HG03139 (cell line): Measurements from ENCODE around the gene PLA2G4B.

Experiments
- ATAC-seq: cut with Tn5 transposase; IDR thresholded peaks from one replicate; pipeline ENCODE4 v1.9.1; 2021; ENCODE audit not compliant: unreplicated experiment

Gene PLA2G4B

DNA sequence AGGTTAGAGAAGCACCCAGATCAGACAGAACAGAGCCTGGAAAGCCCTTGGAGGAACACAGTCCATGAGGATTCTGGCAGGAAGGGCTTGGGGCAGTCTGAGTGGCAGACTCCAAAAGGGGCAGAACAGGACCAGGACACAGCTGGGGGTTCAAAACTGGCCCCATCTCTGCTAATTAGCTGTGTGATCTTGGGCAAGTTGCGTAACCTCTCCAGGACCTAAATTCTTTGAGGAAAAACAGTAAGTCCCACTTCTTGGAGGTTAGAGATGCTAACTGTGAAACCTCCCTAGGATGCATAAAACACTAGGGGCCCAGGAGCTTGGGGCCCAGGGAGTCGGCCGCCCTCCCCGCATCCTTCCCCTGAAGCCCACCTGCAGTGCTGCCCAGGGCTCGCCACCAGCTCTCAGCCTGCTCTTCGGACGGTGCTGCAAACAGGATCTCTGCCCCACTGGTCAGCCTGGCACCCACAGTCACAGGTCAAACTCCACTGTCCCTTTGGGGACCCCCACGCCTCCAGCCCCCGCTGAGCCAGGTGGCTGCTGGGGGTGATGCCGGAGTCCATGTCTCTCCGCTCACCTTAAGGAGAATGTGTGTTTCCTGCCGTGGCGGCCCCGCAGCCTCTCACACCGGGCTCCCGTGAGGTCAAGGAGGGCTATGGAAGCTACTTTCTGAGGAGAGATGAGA is 12.0 kb downstream of the PLA2G4B start:
- no peak for ATAC-seq

DNA sequence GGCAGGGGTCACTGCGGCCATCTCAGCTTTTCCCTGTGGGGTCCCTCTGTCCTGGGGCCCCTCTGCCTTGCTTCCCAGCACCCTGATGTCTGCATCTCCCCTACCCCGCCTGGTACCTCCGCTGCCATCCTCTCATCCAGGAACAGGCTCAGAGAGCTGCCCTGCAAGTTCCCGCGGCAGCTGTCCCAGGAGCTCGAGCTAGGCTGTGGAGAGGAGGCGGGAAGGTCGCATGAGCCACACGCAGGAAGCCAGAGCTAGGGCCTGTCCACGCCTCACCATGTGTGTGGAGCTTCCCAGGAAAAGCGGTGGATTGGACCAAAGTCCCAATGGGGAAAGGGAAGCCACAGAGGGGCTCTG is 12.5 kb downstream of the PLA2G4B start:
- no peak for ATAC-seq

DNA sequence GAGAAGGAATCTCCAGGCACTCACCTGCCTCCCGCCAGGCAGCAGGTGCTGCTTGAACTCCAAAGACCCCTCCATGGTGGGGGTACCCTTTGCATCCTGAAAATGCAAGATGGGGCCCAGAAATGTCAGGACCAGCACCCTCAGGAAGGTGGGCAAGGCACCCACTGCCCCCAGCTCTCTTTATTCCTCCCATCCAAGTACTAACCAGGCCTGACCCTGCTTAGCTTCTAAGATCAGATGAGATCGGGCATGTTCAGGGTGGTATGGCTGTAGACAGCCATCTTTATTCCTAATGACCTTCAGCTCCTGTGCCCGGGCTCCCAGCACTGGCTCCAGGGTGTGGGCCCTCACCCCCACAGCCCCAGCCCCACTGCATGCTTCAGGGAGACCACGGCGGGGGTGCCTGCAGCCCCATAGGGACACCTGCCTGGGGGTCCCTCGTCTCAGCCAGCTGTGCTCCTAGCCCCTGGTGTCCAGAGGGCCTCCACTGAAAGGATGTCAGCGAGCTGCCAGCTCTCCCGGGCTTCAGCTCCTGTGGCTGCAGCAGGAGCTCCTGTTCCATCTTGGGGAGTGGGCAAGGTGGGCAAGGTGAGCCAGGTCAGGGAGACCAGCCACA is 13.2 kb downstream of the PLA2G4B start:
- no peak for ATAC-seq

GRCh38 chr15:41852736-41853590 is 14.3 kb downstream of the PLA2G4B start:
- no peak for ATAC-seq

DNA sequence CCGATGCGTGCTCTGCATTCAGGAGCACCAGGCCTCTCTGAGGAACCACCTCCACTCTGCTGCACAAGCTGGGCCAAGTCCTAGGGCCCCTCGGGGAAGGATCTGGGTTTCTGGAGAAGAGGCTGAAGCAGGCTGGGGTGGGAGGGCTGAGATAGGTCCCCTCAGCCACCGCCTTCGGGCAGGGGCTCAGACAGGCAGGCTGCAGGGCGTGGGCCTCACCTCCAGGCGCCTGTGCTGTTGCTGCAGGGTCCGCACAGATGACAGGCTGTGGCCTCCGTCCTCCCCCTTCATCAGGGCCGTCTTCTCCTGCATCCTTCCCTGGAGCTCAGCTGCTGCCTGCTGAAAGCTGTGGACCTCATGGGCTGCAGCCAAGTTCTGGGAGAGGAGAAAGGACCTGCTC is 15.2 kb downstream of the PLA2G4B start:
- ATAC-seq, result no peak

DNA sequence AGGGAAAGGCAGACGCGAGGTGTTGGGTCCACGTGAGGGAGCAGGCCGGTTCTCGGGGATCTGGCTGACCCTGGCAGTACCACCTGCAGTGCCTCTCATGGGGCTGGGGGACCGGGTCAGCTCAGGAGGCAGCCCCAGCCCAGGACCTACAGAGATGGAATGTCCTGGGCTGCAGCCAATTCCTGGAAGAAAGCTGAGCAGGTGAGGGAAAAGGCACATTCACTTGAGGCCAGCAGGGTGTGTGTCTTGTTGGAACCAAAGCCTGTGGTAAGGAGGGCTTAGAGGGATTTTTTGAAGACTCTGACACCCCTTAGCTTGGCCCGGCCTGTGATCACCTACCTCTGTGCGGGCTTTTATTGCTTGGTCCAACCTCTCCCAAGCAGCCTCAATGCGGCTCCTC is 15.8 kb downstream of the PLA2G4B start:
- ATAC-seq, result no peak

DNA sequence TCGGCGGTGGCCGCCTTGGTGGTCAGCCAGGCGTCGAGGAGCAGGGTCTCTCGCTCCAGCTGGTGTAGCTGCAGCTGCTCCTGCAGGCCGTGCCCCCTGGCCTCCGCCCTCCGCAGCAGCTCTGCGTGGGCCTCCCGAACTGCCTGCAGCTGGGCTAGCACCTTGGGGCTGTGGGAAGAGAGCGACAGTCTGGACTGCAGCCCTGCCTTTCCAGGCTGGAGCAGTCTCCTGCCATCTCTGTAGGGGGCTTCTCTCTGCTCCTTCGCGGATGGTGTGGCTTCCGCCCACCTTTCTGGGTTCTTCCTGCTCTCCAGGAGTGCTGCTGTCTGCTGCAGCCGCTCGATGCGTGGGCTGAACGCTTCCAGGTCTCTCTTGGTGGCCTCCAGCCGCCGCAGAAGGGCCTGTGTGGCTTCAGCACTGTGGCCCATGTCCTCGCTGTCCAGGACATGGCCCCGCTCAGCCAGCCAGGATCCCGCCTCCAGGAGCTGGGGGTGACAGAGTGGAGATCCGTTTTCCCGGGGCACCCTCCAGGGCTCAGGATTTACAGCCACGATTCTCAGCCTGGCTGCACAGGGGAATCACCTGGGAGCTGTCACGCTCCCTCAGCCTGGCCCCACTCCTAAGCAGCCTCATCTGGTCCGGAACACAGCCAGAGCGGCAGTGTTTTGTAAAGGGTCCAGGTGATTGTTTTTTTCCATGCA is 16.8 kb downstream of the PLA2G4B start:
- no peak for ATAC-seq

DNA sequence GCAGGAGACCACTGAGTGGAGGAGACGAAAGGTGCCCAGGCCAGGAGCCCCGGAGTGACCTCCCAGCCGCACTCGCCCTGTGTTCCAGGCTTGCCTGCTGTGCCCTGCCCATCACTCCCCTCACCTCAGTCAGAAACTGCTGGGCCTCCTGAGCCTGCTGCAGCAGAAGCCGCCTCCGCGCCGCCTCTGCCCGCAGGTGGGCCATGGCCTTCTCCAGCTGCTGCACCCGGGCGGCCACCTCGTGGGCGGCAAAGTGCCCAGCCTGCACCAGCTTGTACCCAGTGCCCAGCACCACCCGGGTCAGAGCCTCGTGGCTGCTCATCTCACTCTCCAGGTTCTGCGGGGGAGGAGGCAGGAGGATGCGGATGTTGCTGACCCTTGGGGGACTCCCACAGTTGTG is 17.6 kb downstream of the PLA2G4B start:
- ATAC-seq, result no peak

DNA sequence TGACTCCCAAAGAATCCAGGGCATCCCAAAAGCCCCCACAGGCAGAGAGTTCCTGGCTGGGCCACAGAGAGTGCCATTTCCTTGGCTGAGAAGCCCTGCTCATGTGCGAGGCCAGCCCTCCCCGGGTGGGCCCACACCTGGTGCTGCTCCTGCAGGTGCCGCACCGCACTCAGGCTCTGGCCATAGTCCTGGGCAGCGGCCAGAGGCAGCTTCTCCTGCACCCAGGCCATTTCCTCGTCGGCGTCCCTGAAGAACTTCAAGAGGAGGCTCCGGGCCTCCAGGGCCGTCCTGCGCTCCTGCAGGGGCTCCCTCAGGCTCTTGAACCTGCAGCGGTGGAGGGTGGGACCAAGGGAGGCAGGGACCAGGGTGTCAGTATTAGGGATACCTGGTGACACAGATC is 18.1 kb downstream of the PLA2G4B start:
- ATAC-seq, result no peak

DNA sequence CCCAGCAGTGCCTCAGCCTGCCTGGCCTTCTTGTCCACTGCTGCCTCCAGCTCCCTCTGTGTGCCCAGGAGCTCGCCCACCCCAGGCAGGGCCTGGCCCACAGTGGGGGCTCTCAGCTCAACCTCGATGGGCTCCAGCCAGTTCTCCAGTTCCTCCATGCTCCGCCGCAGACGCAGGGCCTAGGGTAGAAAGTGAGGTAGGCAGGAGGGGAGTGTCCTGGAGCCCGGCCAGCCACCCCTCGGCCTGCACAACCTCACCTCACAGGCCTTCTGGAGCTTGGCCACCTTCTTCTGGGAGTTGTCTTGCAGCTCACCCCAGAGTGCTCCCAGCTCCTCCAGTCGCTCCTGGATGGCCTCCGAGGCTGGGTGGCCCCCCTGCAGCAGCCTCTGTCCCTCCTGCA is 18.7 kb downstream of the PLA2G4B start:
- ATAC-seq, result no peak

DNA sequence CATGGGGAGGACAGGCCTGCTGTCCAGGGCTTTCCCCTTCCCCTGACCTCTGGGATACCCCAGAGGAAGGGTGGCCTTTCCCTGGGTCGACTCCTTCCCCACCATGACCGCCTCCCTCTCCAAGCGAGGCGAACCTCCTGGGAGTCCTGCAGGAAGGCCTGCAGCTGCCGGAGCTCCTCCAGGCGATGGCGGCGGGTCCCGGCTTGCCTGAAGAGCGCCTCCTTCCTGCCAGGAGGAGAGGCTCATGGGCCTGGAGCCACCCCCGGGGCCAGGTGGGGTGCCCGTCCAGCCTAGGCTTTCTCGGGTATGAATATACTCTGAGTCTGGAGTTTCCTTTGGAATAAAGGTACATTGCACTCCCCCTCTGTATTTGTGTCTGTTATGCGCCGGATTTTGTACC is 20.1 kb downstream of the PLA2G4B start:
- ATAC-seq, result no peak

DNA sequence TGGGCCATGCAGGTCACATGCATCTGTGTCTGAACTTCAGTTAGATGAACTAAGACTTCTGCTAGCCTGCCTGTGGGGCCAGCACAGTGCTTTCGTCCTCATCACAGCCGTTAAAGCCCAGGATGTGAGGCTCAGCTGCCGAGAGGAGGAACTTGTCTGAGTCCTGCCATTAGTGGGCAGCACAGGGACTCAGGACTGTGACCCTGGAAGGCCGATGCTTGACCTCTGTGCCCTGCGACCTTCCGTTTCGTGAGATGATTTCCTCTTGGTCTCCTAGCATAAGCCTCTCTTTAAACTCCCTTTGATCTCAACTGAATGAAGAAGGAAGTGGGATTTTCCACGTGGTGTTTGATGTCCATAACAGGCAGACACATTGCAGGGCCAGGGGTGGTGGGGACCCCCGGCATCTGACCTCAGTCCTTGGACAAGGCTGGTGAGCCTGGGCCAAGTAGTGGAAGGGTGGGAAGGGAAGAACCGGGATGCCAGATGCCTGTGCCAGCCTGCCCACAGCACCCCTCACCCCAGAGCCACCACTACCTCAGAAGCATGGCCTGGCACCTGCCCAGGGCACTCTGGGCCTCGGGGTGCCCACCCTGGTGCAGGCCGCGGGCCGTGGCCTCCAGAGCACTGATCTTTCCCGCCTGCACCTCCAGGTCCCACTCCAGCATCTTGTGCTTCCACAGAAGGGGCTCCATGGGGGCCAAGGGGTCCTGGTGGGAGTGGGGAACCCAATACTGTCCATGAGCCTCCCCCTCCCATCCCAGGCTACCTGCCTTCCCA is 21.6 kb downstream of the PLA2G4B start:
- ATAC-seq, result no peak

DNA sequence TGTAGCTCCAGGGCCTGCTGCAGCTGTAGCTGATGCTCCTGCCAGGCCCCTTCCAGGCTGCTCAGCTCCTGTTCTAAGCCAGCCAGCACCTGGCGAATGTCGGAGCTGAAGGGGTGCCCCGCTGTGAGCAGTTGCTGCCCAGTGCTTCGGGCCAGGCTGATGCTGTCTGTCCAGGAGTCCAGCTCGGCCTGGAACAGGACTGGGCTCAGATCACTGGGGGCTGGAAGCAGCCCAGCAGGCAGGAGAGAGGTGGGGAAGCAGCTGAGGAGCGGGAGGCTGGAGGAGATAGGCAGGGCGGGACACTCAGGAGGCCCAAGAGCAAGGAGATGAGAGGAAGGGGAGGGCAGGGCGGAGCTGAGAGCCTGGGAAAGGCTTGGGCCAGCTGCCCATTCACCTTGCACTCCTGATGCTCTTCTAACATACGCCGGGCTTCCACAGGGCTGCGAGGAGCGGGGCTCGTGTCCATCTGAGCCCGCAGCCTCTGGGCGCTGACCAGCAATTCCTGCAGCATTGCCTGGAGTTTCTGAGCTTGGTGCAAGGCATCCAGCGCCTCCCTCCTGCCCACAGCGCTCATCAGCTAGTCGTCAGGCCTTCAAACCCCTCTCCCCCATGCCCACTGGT is 23.2 kb downstream of the PLA2G4B start:
- no peak for ATAC-seq

- ATAC-seq, result no peak
Observed at GRCh38 chr15:41862515-41863116, 24.0 kb downstream of the PLA2G4B start.

- no peak for ATAC-seq
Observed at GRCh38 chr15:41865490-41866055, 26.9 kb downstream of the PLA2G4B start.

DNA sequence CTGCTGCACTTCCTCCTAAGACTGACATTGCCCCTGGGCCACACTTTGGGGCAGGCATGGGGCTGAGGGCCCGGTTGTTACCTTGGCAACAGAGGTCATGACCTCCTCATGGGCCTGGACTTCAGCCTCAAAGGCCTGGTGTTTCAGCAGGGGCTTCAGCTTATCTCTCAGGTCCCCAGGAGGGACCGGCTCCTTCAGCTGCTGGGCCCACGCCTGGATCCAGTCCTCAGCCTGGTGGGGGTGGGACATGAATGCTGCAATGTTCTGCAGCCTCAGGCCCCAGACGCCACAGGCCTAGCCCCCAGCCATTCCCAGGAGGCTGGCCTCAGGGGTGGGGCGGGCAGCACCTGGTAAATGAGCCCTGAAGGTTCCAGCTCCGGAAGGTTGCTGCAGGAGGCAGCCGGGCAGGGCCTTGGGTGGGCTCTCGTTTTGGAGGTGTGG is 27.6 kb downstream of the PLA2G4B start:
- no peak for ATAC-seq

DNA sequence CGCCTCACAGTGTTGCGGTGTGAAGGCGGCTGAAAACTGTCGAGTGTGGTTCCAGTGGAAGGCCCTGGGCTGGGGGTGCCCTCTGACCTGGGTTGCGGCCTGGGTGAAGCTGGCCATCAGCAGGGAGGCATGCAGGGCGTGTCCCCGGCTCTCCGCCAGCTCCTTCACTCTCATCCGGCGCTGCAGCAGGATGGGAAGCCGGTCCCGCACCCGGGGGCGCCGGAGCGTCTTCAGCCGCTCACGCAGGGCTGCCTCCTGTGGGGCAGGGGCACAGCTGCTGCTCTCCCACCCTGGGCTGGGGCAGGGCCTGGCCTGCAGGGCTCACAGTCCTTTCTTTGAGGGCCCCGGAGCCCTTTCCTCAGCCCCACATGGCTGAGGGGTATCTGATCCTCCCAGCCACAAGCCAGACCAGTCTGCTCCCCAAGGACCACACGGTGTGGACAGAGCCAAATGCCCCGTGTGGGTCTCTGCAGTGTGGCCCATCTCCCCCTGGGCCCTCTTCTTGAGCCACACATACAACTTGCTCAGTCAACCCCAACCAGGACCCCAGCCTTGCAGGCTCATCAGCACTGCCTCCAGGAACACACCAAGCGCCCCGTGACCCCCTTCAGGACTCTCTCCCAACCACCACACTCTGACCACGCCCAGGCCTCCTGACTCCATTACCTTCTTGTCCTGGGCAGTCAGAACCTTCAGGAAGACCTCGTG is 28.4 kb downstream of the PLA2G4B start:
- no peak for ATAC-seq

GRCh38 chr15:41868321-41868720 is 29.7 kb downstream of the PLA2G4B start:
- no peak for ATAC-seq
